Right lobe of liver (tissue), 4 donors: Measurements from ENCODE around the gene PRKCZ.

ENCODE experiments used
- POLR2A ChIP-seq: fragments of 450-650 bp; IDR thresholded peaks from one replicate; pipeline ENCODE4 v1.6.1; 2017; ENCODE audit warnings: antibody characterized with exemption, mild to moderate bottlenecking
- TF ChIP-seq, protein P1 (sequence below), 4 donors: fragments of 200-600 bp in 3 of 4; fragments of 450-650 bp in 1 of 4; IDR thresholded peaks; one replicate each; pipeline versions ENCODE4 v1.5.1 to v1.8.0; 2016 to 2022; ENCODE audit warnings: antibody characterized with exemption in 4 of 4, mild to moderate bottlenecking in 2 of 4
- donor health status: DM: no; HTN: no; CAD: no.
- donor health status: DM: no; HTN: no; CAD: no.
- donor health status: DM: no; HTN: yes; CAD: no.

DNA sequence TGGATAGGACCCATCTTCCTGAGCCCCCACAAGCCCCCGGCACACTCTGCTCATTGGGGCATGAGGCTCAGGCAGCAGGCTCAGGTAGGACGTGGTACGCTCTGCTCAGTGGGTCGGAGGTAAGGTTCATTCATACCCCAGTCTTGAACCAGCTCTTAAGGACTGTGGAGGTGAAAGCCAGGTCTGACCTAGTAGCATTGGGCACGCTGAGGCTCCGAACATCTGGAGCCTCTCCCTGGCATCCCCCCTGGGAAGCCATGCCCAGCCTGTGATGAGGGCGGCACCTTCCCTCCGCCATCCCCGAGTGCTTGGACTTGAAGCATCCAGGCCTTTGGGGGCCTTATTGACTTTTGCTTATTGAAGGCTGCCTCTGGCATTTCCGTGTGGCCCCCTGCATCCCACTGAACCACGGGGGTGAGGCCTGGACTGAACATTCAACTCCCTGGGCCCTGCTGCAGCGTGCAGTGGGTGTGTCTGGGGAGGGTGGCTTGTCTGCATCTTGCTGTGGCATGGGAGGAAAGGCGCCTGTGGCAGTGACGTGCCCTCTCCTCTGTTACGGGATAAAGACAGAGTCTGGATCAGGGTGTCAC is 94.4 kb downstream of the PRKCZ start:
- TF ChIP-seq, protein P1, sequence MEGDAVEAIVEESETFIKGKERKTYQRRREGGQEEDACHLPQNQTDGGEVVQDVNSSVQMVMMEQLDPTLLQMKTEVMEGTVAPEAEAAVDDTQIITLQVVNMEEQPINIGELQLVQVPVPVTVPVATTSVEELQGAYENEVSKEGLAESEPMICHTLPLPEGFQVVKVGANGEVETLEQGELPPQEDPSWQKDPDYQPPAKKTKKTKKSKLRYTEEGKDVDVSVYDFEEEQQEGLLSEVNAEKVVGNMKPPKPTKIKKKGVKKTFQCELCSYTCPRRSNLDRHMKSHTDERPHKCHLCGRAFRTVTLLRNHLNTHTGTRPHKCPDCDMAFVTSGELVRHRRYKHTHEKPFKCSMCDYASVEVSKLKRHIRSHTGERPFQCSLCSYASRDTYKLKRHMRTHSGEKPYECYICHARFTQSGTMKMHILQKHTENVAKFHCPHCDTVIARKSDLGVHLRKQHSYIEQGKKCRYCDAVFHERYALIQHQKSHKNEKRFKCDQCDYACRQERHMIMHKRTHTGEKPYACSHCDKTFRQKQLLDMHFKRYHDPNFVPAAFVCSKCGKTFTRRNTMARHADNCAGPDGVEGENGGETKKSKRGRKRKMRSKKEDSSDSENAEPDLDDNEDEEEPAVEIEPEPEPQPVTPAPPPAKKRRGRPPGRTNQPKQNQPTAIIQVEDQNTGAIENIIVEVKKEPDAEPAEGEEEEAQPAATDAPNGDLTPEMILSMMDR (IDR thresholded peaks at IDR 0.05), result no peak
- TF ChIP-seq POLR2A, result no peak
